Adrenal gland (tissue), 5 donors: ENCODE data around the gene BBS9.

Experiments
- CTCF ChIP-seq, 6 experiments: fragments of 450-650 bp in 4 of 6; fragments of 200-600 bp in 2 of 6; sonication (generic) in 1 of 6; IDR thresholded peaks; 1 replicate in 5 of 6; 2 replicates in 1 of 6; pipeline versions ENCODE4 v1.5.1 to v1.8.0; 2016 to 2021; ENCODE audit warnings: antibody characterized with exemption in 6 of 6, mild to moderate bottlenecking in 2 of 6, moderate library complexity in 1 of 6
- POLR2A ChIP-seq, 2 donors: fragments of 450-650 bp; IDR thresholded peaks; one replicate each; pipeline ENCODE4 v1.6.1; 2017; ENCODE audit warnings: antibody characterized with exemption in 2 of 2, mild to moderate bottlenecking in 2 of 2, moderate library complexity in 1 of 2
- donor health status: DM: no; HTN: no; CAD: no.

DNA sequence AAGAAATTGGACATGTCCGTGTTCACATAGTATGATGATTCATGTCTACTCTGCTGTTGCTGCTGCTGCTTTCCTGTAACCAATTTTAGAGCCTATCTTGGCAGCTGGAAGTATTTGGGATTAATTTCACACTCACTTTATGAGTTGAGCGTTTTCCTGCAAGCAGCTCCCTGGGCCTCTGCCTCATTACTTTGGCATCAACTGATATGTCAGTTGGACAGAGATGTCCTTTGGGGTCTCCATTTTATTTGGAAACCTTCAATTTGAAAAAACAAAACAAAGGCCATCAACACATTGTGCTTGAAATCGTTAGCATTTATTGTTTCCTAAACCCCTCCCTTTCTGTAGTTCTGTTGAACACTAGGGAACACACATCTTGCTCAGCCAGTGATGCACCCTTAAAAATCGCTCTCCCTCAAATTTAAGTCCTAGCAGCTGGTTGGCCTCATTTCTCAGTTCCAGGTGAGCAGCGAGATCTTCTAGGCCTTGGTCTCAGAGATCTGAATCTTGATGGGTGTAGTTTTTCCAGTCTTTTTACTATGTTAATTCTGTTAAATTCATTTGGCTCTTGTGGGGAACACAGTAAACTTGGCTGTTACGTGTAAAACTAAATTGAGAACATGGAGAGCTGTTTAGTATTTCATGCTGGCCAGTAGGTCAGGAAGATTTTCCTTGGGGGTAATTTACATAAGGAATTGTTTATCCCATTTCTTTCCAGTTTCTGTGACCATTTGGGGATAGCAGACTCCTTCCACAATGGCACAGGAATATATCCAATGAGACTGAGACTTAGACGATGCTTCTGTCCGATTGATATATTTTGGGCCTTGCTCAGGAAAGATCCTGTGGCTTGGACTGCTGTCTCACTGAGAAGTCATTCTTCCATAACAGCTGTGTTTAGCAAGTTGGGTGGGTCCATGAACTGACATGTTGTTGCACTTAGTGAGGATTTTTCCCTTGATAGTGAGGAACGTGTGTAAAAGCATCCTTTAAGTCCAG, 371.6 kb downstream of the BBS9 start:
- TF ChIP-seq POLR2A (IDR thresholded peaks at IDR 0.05), result no peak
- no peak for TF ChIP-seq CTCF (IDR thresholded peaks at IDR 0.05)
